Upper lobe of right lung (tissue), 1 donor: Measurements from ENCODE around the gene RAB10. TPM values are rescaled to one million over a fixed set of nuclear protein-coding genes. Genes with fewer than 3 reads are reported as not detected.

Source experiments
- ATAC-seq: fragments of 200-7000 bp; cut with Tn5 transposase; one replicate; pipeline ENCODE4 v1.9.1; 2020; ENCODE audit warnings: mild to moderate bottlenecking, moderate library complexity
- DNase-seq: peaks from one replicate; pipeline ENCODE4 v3.0.0-alpha.2; 2020
- H3K27ac ChIP-seq: fragments of 200-600 bp; one replicate; pipeline ENCODE4 v1.8.0; 2022
- H3K27me3 ChIP-seq: fragments of 200-600 bp; one replicate; pipeline ENCODE4 v1.8.0; 2022; ENCODE audit warnings: mild to moderate bottlenecking
- H3K36me3 ChIP-seq: fragments of 200-600 bp; one replicate; pipeline ENCODE4 v1.8.0; 2022
- H3K4me1 ChIP-seq: fragments of 200-600 bp; one replicate; pipeline ENCODE4 v1.8.0; 2022
- H3K4me3 ChIP-seq: fragments of 200-600 bp; one replicate; pipeline ENCODE4 v1.8.0; 2022; ENCODE audit warnings: mild to moderate bottlenecking
- H3K9me3 ChIP-seq: fragments of 200-600 bp; one replicate; pipeline ENCODE4 v1.8.0; 2022
- CTCF ChIP-seq: fragments of 200-600 bp; IDR thresholded peaks from one replicate; pipeline ENCODE4 v1.8.0; 2022; ENCODE audit warnings: antibody characterized with exemption
- intact Hi-C: fragments of 100-400 bp; cut with DNase I; formaldehyde crosslinking; loops from one replicate; pipeline ENCODE4 v1.11.0; 2022
- long read RNA-seq: library from polyadenylated mRNA; unstranded; transcript quantifications from one replicate; pipeline ENCODE4 v2.0.0, GENCODE V29; 2021
- total RNA-seq: library from RNA; stranded (reverse); fragmentation: NEBNext Ultra II Directional; extraction: Animal tissue kit (Norgen Biotek cat#: 25700); gene quantifications from one replicate; pipeline ENCODE4 v1.2.1, GENCODE V29; 2021
- donor health status: DM: no; HTN: yes; CAD: no; lungs with severe emphysema.

Gene RAB10
- total RNA-seq, result 111 TPM
- long read RNA-seq, transcript RAB10-201 (6 exons, 3,535 nt), result major isoform, 207 of 223 reads
- long read RNA-seq, partial matches to known transcripts, result 4 of 223 reads
- long read RNA-seq, other reads (novel, unspliced or antisense), result 12 of 223 reads

GRCh38 chr2:26033818-26034636 lies at the start of gene RAB10:
Gene RAB10 (plus strand): TSS chr2:26034084. CDS start chr2:26034609, 525 bp downstream.
- DNase-seq (peak; percentile 100), ATAC-seq (peak; percentile 97)
- no peaks in the 10 kb centered on the region for H3K9me3 ChIP-seq
- TF ChIP-seq CTCF, result peak; percentile 23
- H3K27ac ChIP-seq, result peak within 1 kb of the TSS; percentile 95
- intact Hi-C loops, result no loop called here
- peaks cover 8% of the 10 kb centered on the region for H3K36me3 ChIP-seq
- H3K4me3 ChIP-seq, result peak within 1 kb of the TSS; percentile 98
- H3K4me1 ChIP-seq, result peaks cover 30% of the 10 kb centered on the region
- no peaks in the 10 kb centered on the region for H3K27me3 ChIP-seq

GRCh38 chr2:25988134-25988533 lies 45.8 kb upstream of the RAB10 start:
- Histone ChIP-seq H3K36me3 (no peaks in the 10 kb centered on the region), H3K9me3 (no peaks in the 10 kb centered on the region), H3K4me1 (no peaks in the 10 kb centered on the region), H3K4me3 (no peak overlapping the region), H3K27ac (no peak overlapping the region), H3K27me3 (no peaks in the 10 kb centered on the region)
- no peak for TF ChIP-seq CTCF
- intact Hi-C loops, result no loop called here
- DNase-seq (no peak), ATAC-seq (no peak)

GRCh38 chr2:25989154-25989553 lies 44.7 kb upstream of the RAB10 start:
- Histone ChIP-seq H3K4me3 (no peak overlapping the region), H3K4me1 (no peaks in the 10 kb centered on the region), H3K27ac (no peak overlapping the region), H3K27me3 (no peaks in the 10 kb centered on the region), H3K36me3 (no peaks in the 10 kb centered on the region), H3K9me3 (no peaks in the 10 kb centered on the region)
- no peak for TF ChIP-seq CTCF
- intact Hi-C loops, result no loop called here
- DNase-seq (no peak), ATAC-seq (no peak)

GRCh38 chr2:25991965-25992364 lies 41.9 kb upstream of the RAB10 start:
- no peaks in the 10 kb centered on the region for H3K9me3 ChIP-seq
- H3K4me3 ChIP-seq, result no peak overlapping the region
- no peaks in the 10 kb centered on the region for H3K4me1 ChIP-seq
- H3K27me3 ChIP-seq, result no peaks in the 10 kb centered on the region
- DNase-seq (no peak), ATAC-seq (peak; percentile 30)
- intact Hi-C loops, result loop anchor here (5.0 kb wide), 1 partner anchor 150 kb away; no protein-coding TSS in a partner anchor
- H3K36me3 ChIP-seq, result no peaks in the 10 kb centered on the region
- no peak overlapping the region for H3K27ac ChIP-seq
- TF ChIP-seq CTCF, result no peak

- H3K4me3 ChIP-seq, result no peak overlapping the region
- H3K36me3 ChIP-seq, result no peaks in the 10 kb centered on the region
- TF ChIP-seq CTCF, result no peak
- H3K9me3 ChIP-seq, result no peaks in the 10 kb centered on the region
- intact Hi-C loops, result loop anchor here (5.0 kb wide), 1 partner anchor 150 kb away; no protein-coding TSS in a partner anchor
- ATAC-seq (no peak), DNase-seq (no peak)
- no peaks in the 10 kb centered on the region for H3K4me1 ChIP-seq
- no peaks in the 10 kb centered on the region for H3K27me3 ChIP-seq
- H3K27ac ChIP-seq, result no peak overlapping the region
Observed at GRCh38 chr2:25992556-25992955, 41.3 kb upstream of the RAB10 start.
